GM12874 (cell line): ENCODE results near the gene SLC39A12.

Experiments used
- TF ChIP-seq, protein P1 (sequence below): IDR thresholded peaks from 2 replicates; pipeline ENCODE4 v1.5.1; 2011; ENCODE audit warnings: low read depth, mild to moderate bottlenecking, control low read depth, low read length, moderate library complexity; ENCODE audit not compliant: insufficient read depth

Gene SLC39A12

DNA sequence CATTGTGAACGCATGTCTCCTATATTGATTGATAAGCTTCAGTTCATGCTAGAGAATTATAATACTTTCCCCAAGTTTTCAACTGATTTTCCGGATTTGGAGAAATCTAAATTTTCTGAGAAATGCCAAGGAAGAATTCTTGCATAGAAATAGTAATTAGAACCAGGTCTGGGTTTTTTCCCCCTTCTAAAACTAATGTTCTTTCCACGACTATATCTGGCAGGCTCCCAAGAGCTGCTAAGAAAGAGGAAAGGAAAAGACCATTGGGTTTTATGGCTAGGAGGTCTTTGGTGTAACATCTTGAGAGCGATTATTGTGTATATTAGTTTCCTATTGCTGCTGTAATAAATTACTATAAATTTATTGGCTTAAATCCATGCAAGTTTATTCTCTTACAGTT is 116.7 kb downstream of the SLC39A12 start:
- TF ChIP-seq, protein P1, sequence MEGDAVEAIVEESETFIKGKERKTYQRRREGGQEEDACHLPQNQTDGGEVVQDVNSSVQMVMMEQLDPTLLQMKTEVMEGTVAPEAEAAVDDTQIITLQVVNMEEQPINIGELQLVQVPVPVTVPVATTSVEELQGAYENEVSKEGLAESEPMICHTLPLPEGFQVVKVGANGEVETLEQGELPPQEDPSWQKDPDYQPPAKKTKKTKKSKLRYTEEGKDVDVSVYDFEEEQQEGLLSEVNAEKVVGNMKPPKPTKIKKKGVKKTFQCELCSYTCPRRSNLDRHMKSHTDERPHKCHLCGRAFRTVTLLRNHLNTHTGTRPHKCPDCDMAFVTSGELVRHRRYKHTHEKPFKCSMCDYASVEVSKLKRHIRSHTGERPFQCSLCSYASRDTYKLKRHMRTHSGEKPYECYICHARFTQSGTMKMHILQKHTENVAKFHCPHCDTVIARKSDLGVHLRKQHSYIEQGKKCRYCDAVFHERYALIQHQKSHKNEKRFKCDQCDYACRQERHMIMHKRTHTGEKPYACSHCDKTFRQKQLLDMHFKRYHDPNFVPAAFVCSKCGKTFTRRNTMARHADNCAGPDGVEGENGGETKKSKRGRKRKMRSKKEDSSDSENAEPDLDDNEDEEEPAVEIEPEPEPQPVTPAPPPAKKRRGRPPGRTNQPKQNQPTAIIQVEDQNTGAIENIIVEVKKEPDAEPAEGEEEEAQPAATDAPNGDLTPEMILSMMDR = no peak

DNA sequence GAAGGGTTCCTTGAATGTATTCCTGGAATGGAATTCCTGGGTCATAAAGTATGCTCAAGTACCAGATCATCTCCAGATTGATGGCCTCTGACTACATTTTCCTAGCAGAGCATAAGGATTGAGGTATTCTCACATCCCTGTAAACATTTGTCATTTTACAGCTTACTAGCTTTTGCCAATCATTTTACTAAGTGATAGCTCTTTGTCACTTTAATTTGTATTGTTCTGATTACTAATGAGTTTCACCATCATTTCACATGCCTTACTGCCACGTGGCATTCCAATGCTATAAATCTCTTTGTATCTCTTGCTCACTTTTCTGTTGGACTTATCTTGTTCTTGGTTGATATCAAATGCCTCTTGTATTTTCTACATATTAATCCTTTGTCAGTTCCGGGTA is 119.9 kb downstream of the SLC39A12 start:
- TF ChIP-seq, protein P1 = no peak

DNA sequence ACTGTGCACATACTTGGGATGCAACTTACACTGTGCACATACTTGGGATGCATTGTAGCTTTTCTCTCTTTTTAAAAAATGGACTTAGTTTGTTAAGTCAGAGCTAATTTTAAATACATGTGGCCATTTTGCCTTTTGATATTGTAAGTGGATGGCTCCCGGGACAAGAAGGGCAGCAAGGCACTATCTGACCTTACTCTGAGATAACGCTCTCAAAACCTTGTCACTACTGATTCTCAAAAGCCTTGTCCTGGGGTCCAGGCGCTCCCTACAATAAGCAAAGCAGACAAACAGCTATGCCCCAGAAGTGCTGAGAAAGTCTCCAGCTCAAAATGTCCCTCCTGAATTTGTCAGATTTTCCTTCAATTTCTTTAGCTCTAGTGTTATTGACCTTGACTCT is 121.6 kb downstream of the SLC39A12 start:
- TF ChIP-seq, protein P1 = no peak

DNA sequence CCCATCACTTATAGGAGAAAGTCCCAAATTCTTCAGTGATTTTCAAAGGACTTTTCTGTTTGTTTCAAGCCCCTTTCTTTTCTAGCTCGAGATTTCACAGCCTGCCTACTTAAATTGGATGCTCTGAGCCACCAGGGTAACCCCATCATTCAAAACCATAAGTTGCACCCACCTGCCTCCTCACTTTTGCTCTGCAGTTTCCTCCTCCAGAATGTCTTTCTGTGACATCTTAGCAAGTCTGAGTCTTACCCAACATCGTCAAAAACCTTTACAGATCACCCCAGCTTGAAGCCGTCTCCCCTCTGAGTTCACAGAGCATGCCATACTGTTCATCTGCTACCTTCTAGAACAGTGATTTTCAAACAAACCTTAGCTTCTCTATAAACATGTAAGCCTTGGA is 124.2 kb downstream of the SLC39A12 start:
- TF ChIP-seq, protein P1 = no peak

DNA sequence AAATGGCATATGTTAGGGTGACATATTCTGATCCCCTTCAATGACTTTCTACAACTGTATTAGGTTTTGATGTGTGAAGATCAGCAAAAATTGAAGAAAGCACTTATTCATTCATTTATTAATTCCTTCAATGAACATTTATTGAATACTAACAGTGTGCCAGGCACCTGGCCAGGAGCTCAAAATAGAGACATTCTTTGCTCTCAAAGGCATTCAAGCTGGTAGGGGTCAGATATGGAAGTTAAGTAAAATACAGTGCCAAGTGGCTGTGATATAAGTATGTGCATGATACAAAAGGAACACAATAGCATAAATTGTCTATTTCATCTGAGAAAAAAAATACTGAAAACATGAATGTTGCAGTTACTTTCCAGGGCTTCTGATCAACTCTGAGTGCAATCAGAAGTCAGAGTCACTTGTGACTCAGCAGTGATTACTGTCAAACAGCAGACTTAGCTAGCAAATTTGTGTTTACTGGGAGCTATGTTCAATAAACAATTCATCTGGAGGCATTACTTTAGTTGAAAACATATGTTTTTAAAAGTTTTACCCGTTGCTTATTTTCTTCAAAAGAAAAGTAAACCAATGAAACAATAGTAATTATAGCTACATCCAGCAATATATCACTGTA is 128.1 kb downstream of the SLC39A12 start:
- TF ChIP-seq, protein P1 = no peak

DNA sequence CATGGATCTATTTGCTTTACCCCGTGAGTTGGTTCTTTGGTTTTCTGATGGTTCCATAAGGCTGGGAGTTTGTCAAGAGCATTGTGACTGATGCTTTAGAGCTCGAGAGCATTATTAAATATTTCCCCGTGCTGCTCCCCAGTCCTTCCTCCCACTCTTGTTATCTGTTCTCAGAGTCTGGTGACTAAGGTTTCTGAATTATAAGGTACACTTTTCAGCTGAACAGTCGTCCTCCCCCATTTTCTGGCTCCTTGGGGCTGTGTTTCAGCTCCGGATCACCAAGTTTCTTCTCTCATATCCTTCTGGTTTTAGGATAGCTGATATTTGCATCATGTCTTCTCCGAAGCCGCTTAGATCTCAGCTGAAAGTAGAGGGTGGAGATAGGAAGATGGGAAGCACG is 130.7 kb downstream of the SLC39A12 start:
- TF ChIP-seq, protein P1 = no peak

DNA sequence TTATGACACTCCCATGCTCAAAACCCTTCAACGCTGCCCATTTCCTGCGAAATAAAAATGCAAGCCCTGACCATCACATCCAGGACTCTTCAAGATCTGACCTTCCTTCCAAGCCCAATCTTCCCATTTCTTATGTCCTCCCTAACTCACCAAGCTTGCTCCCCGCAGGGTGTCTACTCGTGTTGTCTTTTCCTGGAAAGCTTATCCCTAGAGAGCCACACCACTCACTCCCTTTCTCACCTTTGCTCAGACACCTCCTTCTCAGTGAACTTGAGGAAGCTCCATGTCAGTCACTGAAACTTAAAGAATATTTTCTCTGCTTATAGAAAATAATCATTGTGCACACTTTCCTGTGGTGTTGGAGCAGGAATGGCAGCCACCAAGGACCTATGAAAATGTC is 134.1 kb downstream of the SLC39A12 start:
- TF ChIP-seq, protein P1 = no peak

DNA sequence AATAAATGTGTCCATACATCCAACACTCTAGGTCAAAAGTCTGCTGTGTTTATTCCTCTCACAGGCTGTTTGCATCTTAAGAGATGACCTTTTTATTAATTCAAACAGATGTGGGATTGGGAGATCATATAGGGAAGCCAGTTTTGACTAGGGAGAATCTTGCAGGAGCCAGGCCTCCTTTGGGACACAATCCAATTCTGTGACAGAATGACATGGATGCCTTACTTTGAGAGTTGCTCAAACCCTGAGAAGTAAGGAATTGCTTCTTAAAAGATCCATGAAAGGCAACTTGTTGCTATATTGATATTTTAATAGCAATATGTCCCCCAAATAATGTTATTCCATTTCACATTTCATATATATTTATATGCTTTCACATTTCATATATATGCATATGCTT is 135.0 kb downstream of the SLC39A12 start:
- TF ChIP-seq, protein P1 = no peak
